Right lobe of liver (tissue), 4 donors: ENCODE data around the gene YES1.

ENCODE experiments used
- CTCF ChIP-seq, 4 donors: fragments of 200-600 bp in 3 of 4; fragments of 450-650 bp in 1 of 4; IDR thresholded peaks; one replicate each; pipeline versions ENCODE4 v1.5.1 to v1.8.0; 2016 to 2022; ENCODE audit warnings: antibody characterized with exemption in 4 of 4, mild to moderate bottlenecking in 2 of 4
- POLR2A ChIP-seq: fragments of 450-650 bp; IDR thresholded peaks from one replicate; pipeline ENCODE4 v1.6.1; 2017; ENCODE audit warnings: antibody characterized with exemption, mild to moderate bottlenecking
- donor health status: DM: no; HTN: no; CAD: no.
- donor health status: DM: no; HTN: no; CAD: no.
- donor health status: DM: no; HTN: yes; CAD: no.

GRCh38 chr18:849021-849420 lies 37.0 kb upstream of the YES1 start:
- TF ChIP-seq CTCF (IDR thresholded peaks at IDR 0.05): no peak
- no peak for TF ChIP-seq POLR2A
